Esophagus squamous epithelium (tissue), 5 donors: Measurements from ENCODE around the gene POU6F1. TPM values are rescaled to one million over a fixed set of nuclear protein-coding genes. Genes with fewer than 3 reads are reported as not detected.

ENCODE experiments used
- DNase-seq: peaks from one replicate; lab custom pipeline; 2025; lab: John Stamatoyannopoulos, UW
- H3K27ac ChIP-seq, 4 donors: fragments of 200-600 bp; sonication (generic); one replicate each; pipeline ENCODE4 v1.5.1; 2016 to 2019; ENCODE audit warnings: mild to moderate bottlenecking in 1 of 4
- H3K27me3 ChIP-seq, 4 donors: fragments of 200-600 bp; sonication (generic); 1 replicate in 3 of 4; 2 replicates in 1 of 4; pipeline versions ENCODE4 v1.5.1 to v1.6.0; 2017 to 2021; ENCODE audit warnings: antibody characterized with exemption in 1 of 4
- H3K36me3 ChIP-seq, 3 donors: fragments of 200-600 bp; sonication (generic); one replicate each; pipeline ENCODE4 v1.5.1; 2016 to 2019
- H3K4me1 ChIP-seq, 3 donors: fragments of 200-600 bp; sonication (generic); one replicate each; pipeline ENCODE4 v1.5.1; 2017 to 2019
- H3K4me3 ChIP-seq, 4 donors: fragments of 200-600 bp; sonication (generic); 1 replicate in 3 of 4; 2 replicates in 1 of 4; pipeline ENCODE4 v1.5.1; 2016 to 2019; ENCODE audit warnings: mild to moderate bottlenecking in 2 of 4, moderate library complexity in 1 of 4
- H3K9me3 ChIP-seq, 3 donors: fragments of 200-600 bp; sonication (generic); one replicate each; pipeline ENCODE4 v1.5.1; 2016 to 2019
- POLR2A ChIP-seq, 4 donors: fragments of 450-650 bp; IDR thresholded peaks; one replicate each; pipeline ENCODE4 v1.6.1; 2017; ENCODE audit warnings: antibody characterized with exemption in 4 of 4, mild to moderate bottlenecking in 4 of 4, moderate library complexity in 3 of 4
- WGBS, 2 donors: methylation state at CpG; one replicate each; pipeline ENCODE4 v1.1.5; 2018; 5-methylcytosine and 5-hydroxymethylcytosine counted together
- intact Hi-C: fragments of 100-400 bp; cut with DNase I; formaldehyde crosslinking; loops from one replicate; pipeline ENCODE4 v1.15.0; 2022
- total RNA-seq, 4 donors: library from RNA; depleted of rRNA; stranded (reverse); fragments of >200 nt; gene quantifications; one replicate each; pipeline ENCODE4 v1.1.0, GENCODE V29; 2016
- TF ChIP-seq, protein P1 (sequence below), 6 experiments: fragments of 450-650 bp in 4 of 6; fragments of 200-600 bp in 2 of 6; sonication (generic) in 2 of 6; IDR thresholded peaks; one replicate each; pipeline ENCODE4 v1.5.1; 2016 to 2019; ENCODE audit warnings: antibody characterized with exemption in 6 of 6, mild to moderate bottlenecking in 4 of 6, moderate library complexity in 4 of 6
- donor health status: DM: yes; HTN: yes; CAD: no.

Gene POU6F1
- total RNA-seq, 4 donors from 2014 or later: 0.42 to 5.9 (median 1.7) TPM

- Histone ChIP-seq H3K27ac (no peak overlapping the region), H3K36me3 (no peaks in the 10 kb centered on the region), H3K4me1 (peaks cover 0 to 33% (median 0%) of the 10 kb centered on the region in 3 donors), H3K9me3 (no peaks in the 10 kb centered on the region), H3K4me3 (no peak overlapping the region), H3K27me3 (no peaks in the 10 kb centered on the region)
- WGBS, 2 donors: 33 to 41% methylated on average over 2 to 3 of the region's 3 CpGs
- TF ChIP-seq POLR2A (IDR thresholded peaks at IDR 0.05): no peak
- TF ChIP-seq, protein P1, sequence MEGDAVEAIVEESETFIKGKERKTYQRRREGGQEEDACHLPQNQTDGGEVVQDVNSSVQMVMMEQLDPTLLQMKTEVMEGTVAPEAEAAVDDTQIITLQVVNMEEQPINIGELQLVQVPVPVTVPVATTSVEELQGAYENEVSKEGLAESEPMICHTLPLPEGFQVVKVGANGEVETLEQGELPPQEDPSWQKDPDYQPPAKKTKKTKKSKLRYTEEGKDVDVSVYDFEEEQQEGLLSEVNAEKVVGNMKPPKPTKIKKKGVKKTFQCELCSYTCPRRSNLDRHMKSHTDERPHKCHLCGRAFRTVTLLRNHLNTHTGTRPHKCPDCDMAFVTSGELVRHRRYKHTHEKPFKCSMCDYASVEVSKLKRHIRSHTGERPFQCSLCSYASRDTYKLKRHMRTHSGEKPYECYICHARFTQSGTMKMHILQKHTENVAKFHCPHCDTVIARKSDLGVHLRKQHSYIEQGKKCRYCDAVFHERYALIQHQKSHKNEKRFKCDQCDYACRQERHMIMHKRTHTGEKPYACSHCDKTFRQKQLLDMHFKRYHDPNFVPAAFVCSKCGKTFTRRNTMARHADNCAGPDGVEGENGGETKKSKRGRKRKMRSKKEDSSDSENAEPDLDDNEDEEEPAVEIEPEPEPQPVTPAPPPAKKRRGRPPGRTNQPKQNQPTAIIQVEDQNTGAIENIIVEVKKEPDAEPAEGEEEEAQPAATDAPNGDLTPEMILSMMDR (IDR thresholded peaks at IDR 0.05): no peak
- intact Hi-C loops: no loop called here
- DNase-seq: no peak
Measured at GRCh38 chr12:51183816-51184215, 34.0 kb downstream of the POU6F1 start.

DNA sequence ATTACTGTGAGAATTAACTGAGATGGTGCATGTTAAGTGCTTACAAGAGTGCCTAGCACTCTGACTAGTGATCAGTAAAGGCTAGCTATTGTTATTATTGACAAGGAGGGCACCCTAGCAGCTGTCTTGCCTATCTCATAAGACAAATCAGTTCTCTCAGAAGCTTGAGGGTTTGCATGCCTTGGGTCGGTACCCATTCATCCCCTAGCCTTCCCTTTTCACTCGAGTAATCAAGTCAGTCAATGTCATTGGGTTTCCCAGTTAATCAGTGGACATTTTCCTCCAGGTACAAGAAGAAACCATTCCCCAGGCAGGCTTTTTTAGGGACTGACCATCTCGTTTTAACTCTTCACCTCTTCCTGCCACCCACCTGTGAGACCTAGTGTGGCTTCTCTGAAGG, 34.5 kb downstream of the POU6F1 start:
- 76 to 80% methylated on average over 3 of the region's 3 CpGs for WGBS, 2 donors
- Histone ChIP-seq H3K9me3 (no peaks in the 10 kb centered on the region), H3K36me3 (no peaks in the 10 kb centered on the region), H3K27me3 (no peaks in the 10 kb centered on the region), H3K4me1 (peaks cover 0 to 30% (median 0%) of the 10 kb centered on the region in 3 donors), H3K27ac (no peak overlapping the region), H3K4me3 (no peak overlapping the region)
- intact Hi-C loops: no loop called here
- no peak for DNase-seq
- no peak for TF ChIP-seq POLR2A (IDR thresholded peaks at IDR 0.05)
- TF ChIP-seq, protein P1 (IDR thresholded peaks at IDR 0.05): no peak

DNA sequence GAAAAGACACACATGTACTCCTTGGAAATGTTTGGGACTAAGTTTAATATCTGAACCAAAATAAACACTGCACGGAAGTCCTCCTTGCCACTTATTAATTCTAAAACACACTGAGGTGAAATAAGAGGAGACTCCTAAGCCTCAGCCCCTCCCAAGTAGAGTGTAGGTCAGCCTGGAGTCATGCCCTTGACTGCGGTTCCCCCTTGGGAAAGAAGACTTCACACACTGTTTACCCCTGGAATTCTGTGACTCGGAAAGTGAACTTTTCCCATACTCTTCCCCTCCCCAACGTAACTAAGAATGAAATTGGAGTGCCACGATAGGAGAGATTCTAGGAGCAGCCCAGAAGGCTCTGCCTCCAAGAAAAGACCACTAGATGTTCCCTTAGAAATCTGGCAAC, 36.3 kb downstream of the POU6F1 start:
- intact Hi-C loops: no loop called here
- Histone ChIP-seq H3K27ac (no peak overlapping the region), H3K36me3 (no peaks in the 10 kb centered on the region), H3K4me1 (peaks cover 0 to 12% (median 0%) of the 10 kb centered on the region in 3 donors), H3K27me3 (no peaks in the 10 kb centered on the region), H3K9me3 (no peaks in the 10 kb centered on the region), H3K4me3 (no peak overlapping the region)
- no peak for DNase-seq
- no peak for TF ChIP-seq POLR2A (IDR thresholded peaks at IDR 0.05)
- TF ChIP-seq, protein P1 (IDR thresholded peaks at IDR 0.05): no peak
- WGBS, 2 donors: 67 to 76% methylated on average over 5 of the region's 5 CpGs

DNA sequence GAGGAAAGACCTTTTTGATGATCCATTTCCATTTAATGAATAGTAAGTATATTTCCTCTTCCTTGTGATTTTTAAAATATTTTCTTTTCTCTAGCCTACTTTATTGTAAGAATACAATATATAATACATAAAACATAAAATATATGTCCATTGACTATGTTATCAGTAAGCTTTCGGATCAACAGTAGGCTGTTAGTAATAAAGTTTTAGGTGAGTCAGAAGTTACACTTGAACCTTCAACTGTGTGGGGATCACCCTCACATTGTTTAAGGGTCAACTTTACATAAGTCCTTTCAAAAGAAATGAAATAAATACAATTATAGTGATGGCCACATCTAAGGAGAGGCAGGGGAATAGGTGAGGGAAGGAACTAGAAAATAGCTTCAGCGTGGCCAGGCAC, 40.0 kb downstream of the POU6F1 start:
- Histone ChIP-seq H3K27ac (no peak overlapping the region), H3K36me3 (no peaks in the 10 kb centered on the region), H3K4me1 (peaks cover 0 to 6% (median 5%) of the 10 kb centered on the region in 3 donors), H3K9me3 (no peaks in the 10 kb centered on the region), H3K27me3 (no peaks in the 10 kb centered on the region), H3K4me3 (no peak overlapping the region)
- intact Hi-C loops: no loop called here
- TF ChIP-seq, protein P1 (IDR thresholded peaks at IDR 0.05): no peak
- TF ChIP-seq POLR2A (IDR thresholded peaks at IDR 0.05): no peak
- 86 to 94% methylated on average over 2 of the region's 2 CpGs for WGBS, 2 donors
- no peak for DNase-seq

DNA sequence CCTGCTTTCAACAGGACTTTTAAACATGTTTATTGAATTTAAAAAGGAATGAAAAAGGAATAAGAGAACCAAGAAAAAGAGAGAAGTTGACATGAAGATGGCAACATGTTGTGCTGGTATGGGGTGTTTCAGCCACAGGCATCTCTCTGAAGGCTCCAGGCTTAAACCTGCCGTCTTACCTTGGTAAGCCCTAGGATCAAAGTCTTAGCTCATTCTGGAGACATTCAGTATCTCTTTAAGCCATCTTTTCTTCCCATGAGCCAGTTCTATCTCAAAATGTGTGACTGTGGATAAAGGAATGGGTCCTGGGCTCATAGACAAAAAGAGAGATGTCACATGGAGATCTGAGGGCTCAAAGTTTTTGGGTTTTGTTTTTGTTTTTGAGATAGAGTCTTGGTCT, 43.4 kb downstream of the POU6F1 start:
- H3K4me1 ChIP-seq: peaks cover 11 to 35% (median 17%) of the 10 kb centered on the region in 3 donors
- intact Hi-C loops: no loop called here
- WGBS, 2 donors: 27 to 38% methylated on average over 1 of the region's 1 CpG

More for the DNA sequence above, 43.4 kb downstream of the POU6F1 start:
- no peak for DNase-seq
- no peak overlapping the region for H3K27ac ChIP-seq
- H3K9me3 ChIP-seq: no peaks in the 10 kb centered on the region
- TF ChIP-seq, protein P1 (IDR thresholded peaks at IDR 0.05): no peak
- no peak for TF ChIP-seq POLR2A (IDR thresholded peaks at IDR 0.05)
- H3K36me3 ChIP-seq: no peaks in the 10 kb centered on the region
- no peak overlapping the region for H3K4me3 ChIP-seq
- H3K27me3 ChIP-seq: no peaks in the 10 kb centered on the region
